Neural progenitor cell (in vitro differentiated cells): ENCODE data around the gene STK32B. TPM values are rescaled to one million over a fixed set of nuclear protein-coding genes. Genes with fewer than 3 reads are reported as not detected.
"Not testable (repeated sequence)": the region's sequence is repeated elsewhere in the genome, so short reads cannot be mapped to it uniquely, and the experiment has no call there.

Experiments used
- DNase-seq: peaks from one replicate; pipeline ENCODE4 v3.0.0-alpha.2; 2016; ENCODE audit warnings: low spot score
- H2AFZ ChIP-seq: fragments of 200-600 bp; sonication (generic); replicated peaks from 2 replicates; pipeline ENCODE4 v1.6.1; 2016; ENCODE audit warnings: antibody characterized with exemption
- H3F3A ChIP-seq: fragments of 200-600 bp; sonication (generic); 2 replicates; pipeline ENCODE4 v1.6.1; 2016; ENCODE audit warnings: antibody characterized with exemption, low read depth
- H3K27ac ChIP-seq: fragments of 200-600 bp; sonication (generic); 2 replicates; pipeline ENCODE4 v1.5.1; 2016; ENCODE audit warnings: mild to moderate bottlenecking
- H3K27me3 ChIP-seq: fragments of 200-600 bp; sonication (generic); 2 replicates; pipeline ENCODE4 v1.6.1; 2016; ENCODE audit warnings: mild to moderate bottlenecking, moderate library complexity
- H3K36me3 ChIP-seq: fragments of 200-600 bp; sonication (generic); 2 replicates; pipeline ENCODE4 v1.5.1; 2016
- H3K4me1 ChIP-seq: fragments of 200-600 bp; sonication (generic); 2 replicates; pipeline ENCODE4 v1.6.1; 2016; ENCODE audit warnings: mixed run types
- H3K4me2 ChIP-seq: fragments of 200-600 bp; sonication (generic); 2 replicates; pipeline ENCODE4 v1.6.1; 2016
- H3K4me3 ChIP-seq: fragments of 200-600 bp; sonication (generic); 2 replicates; pipeline ENCODE4 v1.5.1; 2016
- H3K79me2 ChIP-seq: fragments of 200-600 bp; sonication (generic); 2 replicates; pipeline ENCODE4 v1.6.1; 2016; ENCODE audit warnings: low read depth
- H3K9ac ChIP-seq: fragments of 200-600 bp; sonication (generic); 2 replicates; pipeline ENCODE4 v1.6.1; 2016
- H3K9me3 ChIP-seq: fragments of 200-600 bp; sonication (generic); 2 replicates; pipeline ENCODE4 v1.5.1; 2016; ENCODE audit warnings: low read depth
- H4K20me1 ChIP-seq: fragments of 200-600 bp; sonication (generic); 2 replicates; pipeline ENCODE4 v1.6.1; 2016; ENCODE audit warnings: low read depth
- H3K27ac Mint-ChIP-seq: 3 replicates; pipeline ENCODE4 v1.8.0; 2021; ENCODE audit warnings: mixed read lengths
- H3K27me3 Mint-ChIP-seq: 2 replicates; pipeline ENCODE4 v1.8.0; 2022; ENCODE audit warnings: low read depth, mild to moderate bottlenecking, inconsistent platforms, moderate library complexity, mixed read lengths; ENCODE audit not compliant: insufficient read depth
- H3K36me3 Mint-ChIP-seq: 3 replicates; pipeline ENCODE4 v1.8.0; 2021; ENCODE audit warnings: mixed read lengths
- H3K4me1 Mint-ChIP-seq: 3 replicates; pipeline ENCODE4 v1.8.0; 2021; ENCODE audit warnings: mixed read lengths
- H3K4me3 Mint-ChIP-seq: 3 replicates; pipeline ENCODE4 v1.8.0; 2021; ENCODE audit warnings: mild to moderate bottlenecking, moderate library complexity, mixed read lengths
- H3K9me3 Mint-ChIP-seq: 3 replicates; pipeline ENCODE4 v1.8.0; 2020; ENCODE audit warnings: mixed read lengths
- EZH2 ChIP-seq: fragments of 200-600 bp; sonication (generic); IDR thresholded peaks from 2 replicates; pipeline ENCODE4 v1.6.1; 2017; ENCODE audit warnings: antibody characterized with exemption, mild to moderate bottlenecking, moderate library complexity
- EZH2phosphoT487 ChIP-seq: fragments of 200-600 bp; sonication (generic); IDR thresholded peaks from 2 replicates; pipeline ENCODE4 v1.6.1; 2017; ENCODE audit warnings: antibody characterized with exemption
- total RNA-seq: library from RNA; depleted of rRNA; stranded (reverse); fragments of >200 nt; gene quantifications from 2 replicates; pipeline ENCODE4 v1.2.3, GENCODE V29; 2015; ENCODE audit warnings: low replicate concordance
- TF ChIP-seq, protein P1 (sequence below): fragments of 200-600 bp; sonication (generic); IDR thresholded peaks from 2 replicates; pipeline ENCODE4 v1.5.1; 2017; ENCODE audit warnings: antibody characterized with exemption, mild to moderate bottlenecking

Gene STK32B
- total RNA-seq, 1 donor from 2014 or later: 2.5 TPM

DNA sequence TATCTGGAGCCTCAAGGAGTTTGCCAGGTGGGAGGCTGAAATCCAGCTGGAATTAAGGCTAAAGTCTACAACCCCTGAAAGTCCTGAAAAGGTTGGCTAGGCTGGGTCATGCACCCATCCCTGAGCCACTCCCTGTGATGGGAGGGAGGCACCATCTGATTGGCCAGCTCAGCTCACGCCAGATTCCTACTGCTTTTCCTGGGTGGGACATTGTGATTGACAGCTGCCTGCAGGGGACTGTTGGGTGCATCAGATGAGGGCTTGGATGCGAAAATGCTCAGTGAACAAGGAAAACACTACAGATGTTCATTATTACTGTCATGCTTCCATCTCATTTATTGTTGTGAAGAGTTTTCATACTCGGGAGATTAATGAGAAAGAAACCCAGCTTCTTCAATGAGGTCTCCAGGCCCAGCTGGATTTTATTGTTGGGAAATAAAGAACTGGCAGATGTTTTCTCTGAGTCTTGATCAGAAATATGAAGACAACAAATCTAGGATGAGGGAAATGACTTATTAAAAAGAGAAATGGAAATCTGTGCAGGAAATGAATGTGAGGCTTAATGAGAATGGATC, 185.9 kb downstream of the STK32B start:
- no peaks in the 10 kb centered on the region for H4K20me1 ChIP-seq
- TF ChIP-seq EZH2phosphoT487 (no peak), EZH2 (no peak)
- TF ChIP-seq, protein P1, sequence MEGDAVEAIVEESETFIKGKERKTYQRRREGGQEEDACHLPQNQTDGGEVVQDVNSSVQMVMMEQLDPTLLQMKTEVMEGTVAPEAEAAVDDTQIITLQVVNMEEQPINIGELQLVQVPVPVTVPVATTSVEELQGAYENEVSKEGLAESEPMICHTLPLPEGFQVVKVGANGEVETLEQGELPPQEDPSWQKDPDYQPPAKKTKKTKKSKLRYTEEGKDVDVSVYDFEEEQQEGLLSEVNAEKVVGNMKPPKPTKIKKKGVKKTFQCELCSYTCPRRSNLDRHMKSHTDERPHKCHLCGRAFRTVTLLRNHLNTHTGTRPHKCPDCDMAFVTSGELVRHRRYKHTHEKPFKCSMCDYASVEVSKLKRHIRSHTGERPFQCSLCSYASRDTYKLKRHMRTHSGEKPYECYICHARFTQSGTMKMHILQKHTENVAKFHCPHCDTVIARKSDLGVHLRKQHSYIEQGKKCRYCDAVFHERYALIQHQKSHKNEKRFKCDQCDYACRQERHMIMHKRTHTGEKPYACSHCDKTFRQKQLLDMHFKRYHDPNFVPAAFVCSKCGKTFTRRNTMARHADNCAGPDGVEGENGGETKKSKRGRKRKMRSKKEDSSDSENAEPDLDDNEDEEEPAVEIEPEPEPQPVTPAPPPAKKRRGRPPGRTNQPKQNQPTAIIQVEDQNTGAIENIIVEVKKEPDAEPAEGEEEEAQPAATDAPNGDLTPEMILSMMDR: no peak
- no peaks in the 10 kb centered on the region for H3K4me1 Mint-ChIP-seq
- H3F3A ChIP-seq: no peaks in the 10 kb centered on the region
- no peaks in the 10 kb centered on the region for H3K79me2 ChIP-seq
- H3K36me3 Mint-ChIP-seq: no peaks in the 10 kb centered on the region
- no peak overlapping the region for H3K9ac ChIP-seq
- no peak overlapping the region for H2AFZ ChIP-seq
- H3K27ac Mint-ChIP-seq: no peak overlapping the region
- H3K27me3 Mint-ChIP-seq: peaks cover 2% of the 10 kb centered on the region
- no peak overlapping the region for H3K4me3 Mint-ChIP-seq
- no peak overlapping the region for H3K4me2 ChIP-seq
- no peaks in the 10 kb centered on the region for H3K9me3 ChIP-seq
- H3K36me3 ChIP-seq: no peaks in the 10 kb centered on the region
- DNase-seq: no peak
- no peaks in the 10 kb centered on the region for H3K4me1 ChIP-seq
- no peaks in the 10 kb centered on the region for H3K9me3 Mint-ChIP-seq
- no peak overlapping the region for H3K4me3 ChIP-seq
- H3K27me3 ChIP-seq: no peaks in the 10 kb centered on the region
- no peak overlapping the region for H3K27ac ChIP-seq

DNA sequence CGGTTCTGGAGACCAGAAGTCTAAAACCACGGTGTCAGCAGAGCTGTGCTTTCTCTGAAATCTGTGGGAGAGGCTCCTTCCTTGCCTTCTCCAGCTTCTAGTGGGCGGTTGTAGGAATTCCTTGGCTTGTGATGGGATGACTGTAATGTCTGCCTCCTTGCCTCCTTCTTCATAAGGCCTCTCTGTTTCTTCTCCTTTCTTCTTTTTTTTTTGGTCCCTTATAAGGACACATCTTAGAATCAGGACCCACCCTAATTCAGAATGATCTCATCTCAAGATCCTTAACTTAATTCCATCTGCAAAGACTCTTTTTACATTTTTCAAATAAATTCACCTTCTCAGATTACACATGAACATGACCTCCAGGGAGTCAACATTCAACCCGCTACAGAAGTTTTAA, 186.9 kb downstream of the STK32B start:
- TF ChIP-seq EZH2phosphoT487 (no peak), EZH2 (no peak)
- TF ChIP-seq, protein P1: no peak
- Histone ChIP-seq H3K4me2 (no peak overlapping the region), H3K4me1 (no peaks in the 10 kb centered on the region), H3K79me2 (no peaks in the 10 kb centered on the region), H3K36me3 (no peaks in the 10 kb centered on the region), H3K9me3 (no peaks in the 10 kb centered on the region), H3K27me3 (no peaks in the 10 kb centered on the region), H3F3A (no peaks in the 10 kb centered on the region), H3K4me3 (no peak overlapping the region), H3K27ac (no peak overlapping the region), H4K20me1 (no peaks in the 10 kb centered on the region), H3K9ac (no peak overlapping the region), H2AFZ (no peak overlapping the region)
- no peak for DNase-seq
- Mint-ChIP-seq H3K36me3 (no peaks in the 10 kb centered on the region), H3K27me3 (peaks cover 2% of the 10 kb centered on the region), H3K9me3 (no peaks in the 10 kb centered on the region), H3K4me3 (no peak overlapping the region), H3K27ac (no peak overlapping the region), H3K4me1 (no peaks in the 10 kb centered on the region)

DNA sequence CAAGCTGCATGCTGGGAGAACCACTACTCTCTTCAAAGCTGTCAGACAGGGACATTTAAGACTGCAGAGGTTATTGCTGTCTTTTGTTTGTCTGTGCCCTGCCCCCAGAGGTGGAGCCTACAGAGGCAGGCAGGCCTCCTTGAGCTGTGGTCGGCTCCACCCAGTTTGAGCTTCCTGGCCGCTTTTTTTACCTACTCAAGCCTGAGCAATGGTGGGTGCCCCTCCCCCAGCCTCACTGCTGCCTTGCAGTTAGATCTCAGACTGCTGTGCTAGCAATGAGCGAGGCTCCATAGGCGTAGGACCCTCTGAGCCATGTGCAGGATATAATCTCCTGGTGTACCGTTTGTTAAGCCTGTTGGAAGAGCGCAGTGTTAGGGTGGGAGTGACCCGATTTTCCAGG, 195.8 kb downstream of the STK32B start:
- not testable (repeated sequence) for H3K9me3 ChIP-seq, H3K27ac ChIP-seq, DNase-seq, H3K4me3 ChIP-seq, H3K27me3 Mint-ChIP-seq, H4K20me1 ChIP-seq, H3K4me1 ChIP-seq, H3K36me3 Mint-ChIP-seq, H2AFZ ChIP-seq, H3K4me3 Mint-ChIP-seq, H3K4me2 ChIP-seq, H3F3A ChIP-seq, H3K9ac ChIP-seq, H3K36me3 ChIP-seq, H3K27me3 ChIP-seq, H3K27ac Mint-ChIP-seq, H3K79me2 ChIP-seq, H3K4me1 Mint-ChIP-seq
- H3K9me3 Mint-ChIP-seq: peaks cover 11% of the 10 kb centered on the region

DNA sequence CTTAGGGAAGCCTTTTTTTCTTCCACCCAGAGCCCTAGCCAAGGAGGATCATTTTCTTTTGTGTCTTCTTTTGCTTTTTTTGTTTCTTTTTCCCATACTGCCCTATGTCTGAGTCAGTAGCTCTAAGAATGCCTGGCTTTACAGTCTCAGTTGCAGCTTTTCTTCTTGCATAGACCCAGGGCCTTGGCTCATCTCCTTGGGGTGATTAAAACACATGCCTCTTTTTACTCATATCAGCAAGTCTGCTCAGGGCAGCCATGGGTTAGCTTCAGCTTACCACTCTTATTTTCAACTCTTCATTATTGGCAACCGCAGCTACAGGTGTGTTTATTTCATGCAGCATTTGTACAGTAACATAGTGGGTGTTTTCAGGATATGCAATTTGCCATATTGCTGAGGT, 196.5 kb downstream of the STK32B start:
- no peaks in the 10 kb centered on the region for H3K4me1 ChIP-seq
- H3K9me3 ChIP-seq: peaks cover 3% of the 10 kb centered on the region
- H3K27me3 ChIP-seq: no peaks in the 10 kb centered on the region
- H3K4me1 Mint-ChIP-seq: no peaks in the 10 kb centered on the region
- no peaks in the 10 kb centered on the region for H3K36me3 ChIP-seq
- H3K27ac ChIP-seq: no peak overlapping the region
- H2AFZ ChIP-seq: no peak overlapping the region
- peaks cover 3% of the 10 kb centered on the region for H3K27me3 Mint-ChIP-seq
- no peak overlapping the region for H3K4me3 Mint-ChIP-seq
- no peaks in the 10 kb centered on the region for H3K79me2 ChIP-seq
- H3K9me3 Mint-ChIP-seq: peaks cover 11% of the 10 kb centered on the region
- H3K27ac Mint-ChIP-seq: no peak overlapping the region
- no peak overlapping the region for H3K4me2 ChIP-seq
- TF ChIP-seq EZH2phosphoT487: no peak
- no peak overlapping the region for H3K4me3 ChIP-seq
- H3K9ac ChIP-seq: no peak overlapping the region
- no peaks in the 10 kb centered on the region for H3K36me3 Mint-ChIP-seq
- H4K20me1 ChIP-seq: no peaks in the 10 kb centered on the region
- no peak for DNase-seq
- H3F3A ChIP-seq: no peaks in the 10 kb centered on the region
